IMR-90 (cell line): ENCODE measurements around the gene ZNF580. TPM values are rescaled to one million over a fixed set of nuclear protein-coding genes. Genes with fewer than 3 reads are reported as not detected.

ENCODE experiments used
- ATAC-seq: fragments of 200-7000 bp; cut with Tn5 transposase; 2 replicates; pipeline ENCODE4 v1.9.1; 2020; ENCODE audit warnings: low read depth, mild to moderate bottlenecking, moderate library complexity
- BruUV-seq: library from RNA; stranded (reverse); fragments of 400-500 nt; replicated peaks from 2 replicates; lab custom pipeline; 2021; lab: Mats Ljungman, UMichigan
- CTCF ChIA-PET: fragments of 300-600 bp; formaldehyde crosslinking; extraction: SDS; loops from one replicate; lab custom pipeline; 2021; ENCODE audit warnings: antibody characterized with exemption; lab: Yijun Ruan, JAX
- POLR2A ChIA-PET: fragments of 300-600 bp; sonication (Branson Sonifier 250); formaldehyde crosslinking; loops from one replicate; lab custom pipeline; 2022; ENCODE audit warnings: antibody characterized with exemption; ENCODE audit not compliant: unreplicated experiment; lab: Charles Lee
- DNase-seq: peaks from one replicate; pipeline ENCODE4 v3.0.0; 2013
- H2AFZ ChIP-seq: replicated peaks from 2 replicates; pipeline ENCODE3; 2013; ENCODE audit warnings: low read length, mild to moderate bottlenecking; ENCODE audit not compliant: poor library complexity
- H2AK5ac ChIP-seq: 2 replicates; pipeline ENCODE4 v1.6.1; 2013; ENCODE audit warnings: low read depth, low read length, inconsistent platforms
- H2AK9ac ChIP-seq: replicated peaks from 2 replicates; pipeline ENCODE3; 2013; ENCODE audit warnings: mild to moderate bottlenecking, low read depth, low read length, moderate library complexity; ENCODE audit not compliant: poor library complexity
- H2BK120ac ChIP-seq: 2 replicates; pipeline ENCODE4 v1.6.1; 2013; ENCODE audit warnings: low read depth, low read length, inconsistent platforms
- H2BK15ac ChIP-seq: 3 replicates; pipeline ENCODE4 v1.6.1; 2013; ENCODE audit warnings: low read depth, low read length, inconsistent platforms
- H2BK20ac ChIP-seq: 2 replicates; pipeline ENCODE4 v1.6.1; 2013; ENCODE audit warnings: low read depth, mild to moderate bottlenecking, inconsistent platforms, low read length, moderate library complexity
- H2BK5ac ChIP-seq: 2 replicates; pipeline ENCODE4 v1.6.1; 2013; ENCODE audit warnings: mild to moderate bottlenecking, low read depth, low read length, inconsistent platforms; ENCODE audit not compliant: poor library complexity, severe bottlenecking
- H3K14ac ChIP-seq: replicated peaks from 2 replicates; pipeline ENCODE4 v1.6.1; 2013; ENCODE audit warnings: low read depth, low read length, inconsistent platforms
- H3K18ac ChIP-seq: 2 replicates; pipeline ENCODE4 v1.6.1; 2013; ENCODE audit warnings: low read depth, low read length, control low read depth
- H3K23ac ChIP-seq: 2 replicates; pipeline ENCODE4 v1.6.1; 2013; ENCODE audit warnings: low read depth, low read length, inconsistent platforms
- H3K27ac ChIP-seq: 2 replicates; pipeline ENCODE4 v1.5.1; 2013; ENCODE audit warnings: mild to moderate bottlenecking, control low read depth, low read length; ENCODE audit not compliant: insufficient read depth
- H3K27me3 ChIP-seq: 2 replicates; pipeline ENCODE4 v1.6.1; 2013; ENCODE audit warnings: low read length; ENCODE audit not compliant: control insufficient read depth, insufficient read depth
- H3K36me3 ChIP-seq: 2 replicates; pipeline ENCODE4 v1.6.1; 2013; ENCODE audit warnings: low read length, mixed read lengths; ENCODE audit not compliant: control insufficient read depth, insufficient read depth
- H3K4ac ChIP-seq: 2 replicates; pipeline ENCODE4 v1.6.1; 2013; ENCODE audit warnings: low read depth, low read length, inconsistent platforms
- H3K4me1 ChIP-seq: 2 replicates; pipeline ENCODE4 v1.6.1; 2013; ENCODE audit warnings: low read length, mixed read lengths; ENCODE audit not compliant: control insufficient read depth, insufficient read depth
- H3K4me2 ChIP-seq: 2 replicates; pipeline ENCODE4 v1.6.1; 2013; ENCODE audit warnings: low read depth, mild to moderate bottlenecking, control low read depth, low read length, moderate library complexity
- H3K4me3 ChIP-seq: 2 replicates; pipeline ENCODE4 v1.5.1; 2013; ENCODE audit warnings: low read depth, mild to moderate bottlenecking, control low read depth, low read length, moderate library complexity; ENCODE audit not compliant: insufficient read depth
- H3K56ac ChIP-seq: 2 replicates; pipeline ENCODE4 v1.6.1; 2013; ENCODE audit warnings: low read length, inconsistent platforms; ENCODE audit not compliant: insufficient read depth; ENCODE audit errors: extremely low read depth
- H3K79me1 ChIP-seq, 2 experiments: 2 replicates each; pipeline ENCODE4 v1.6.1; 2013; ENCODE audit warnings: low read length in 2 of 2, inconsistent platforms in 1 of 2, low read depth in 1 of 2
- H3K9ac ChIP-seq: 2 replicates; pipeline ENCODE4 v1.6.1; 2013; ENCODE audit warnings: low read depth, low read length, control low read depth
- H3K9me1 ChIP-seq: 2 replicates; pipeline ENCODE4 v1.6.1; 2013; ENCODE audit warnings: low read length, inconsistent platforms; ENCODE audit not compliant: insufficient read depth
- H3K9me3 ChIP-seq: 2 replicates; pipeline ENCODE4 v1.6.1; 2013; ENCODE audit warnings: low read length; ENCODE audit not compliant: control insufficient read depth, insufficient read depth
- H4K20me1 ChIP-seq: 2 replicates; pipeline ENCODE4 v1.6.1; 2013; ENCODE audit warnings: low read length, inconsistent platforms; ENCODE audit not compliant: insufficient read depth
- H4K5ac ChIP-seq: 2 replicates; pipeline ENCODE4 v1.6.1; 2013; ENCODE audit warnings: mild to moderate bottlenecking, low read depth, low read length, control low read depth
- H4K8ac ChIP-seq, 2 experiments: 2 replicates each; pipeline ENCODE4 v1.6.1; 2013; ENCODE audit warnings: low read depth in 2 of 2, low read length in 2 of 2, control low read depth in 1 of 2, inconsistent platforms in 1 of 2
- H4K91ac ChIP-seq: 2 replicates; pipeline ENCODE4 v1.6.1; 2013; ENCODE audit warnings: low read depth, low read length, inconsistent platforms; ENCODE audit not compliant: insufficient read depth
- BHLHE40 ChIP-seq: fragments of 150-350 bp; IDR thresholded peaks from 2 replicates; pipeline ENCODE4 v1.6.1; 2016; ENCODE audit warnings: mild to moderate bottlenecking, low read depth, low read length
- CEBPB ChIP-seq: IDR thresholded peaks from 2 replicates; pipeline ENCODE4 v1.6.1; 2012; ENCODE audit warnings: low read depth, low read length, improper control_type of control experiment
- ELK1 ChIP-seq: fragments of 150-350 bp; IDR thresholded peaks from 2 replicates; pipeline ENCODE4 v1.6.1; 2016; ENCODE audit warnings: low read depth, mild to moderate bottlenecking, low read length, moderate library complexity, borderline replicate concordance
- FOS ChIP-seq: fragments of 150-350 bp; IDR thresholded peaks from 2 replicates; pipeline ENCODE4 v1.6.1; 2016; ENCODE audit warnings: low read depth, low read length
- MAFK ChIP-seq: IDR thresholded peaks from 2 replicates; pipeline ENCODE4 v1.6.1; 2012; ENCODE audit warnings: low read depth, low read length, improper control_type of control experiment
- MAZ ChIP-seq: IDR thresholded peaks from 2 replicates; pipeline ENCODE4 v1.6.1; 2012; ENCODE audit warnings: low read depth, mild to moderate bottlenecking, low read length, improper control_type of control experiment, moderate library complexity, borderline replicate concordance
- MXI1 ChIP-seq: IDR thresholded peaks from 2 replicates; pipeline ENCODE4 v1.6.1; 2012; ENCODE audit warnings: low read depth, mild to moderate bottlenecking, low read length, moderate library complexity, borderline replicate concordance
- NFE2L2 ChIP-seq: fragments of 150-350 bp; IDR thresholded peaks from 2 replicates; pipeline ENCODE4 v1.6.1; 2016; ENCODE audit warnings: low read depth, mild to moderate bottlenecking, low read length
- POLR2A ChIP-seq: IDR thresholded peaks from 2 replicates; pipeline ENCODE4 v1.6.1; 2012; ENCODE audit warnings: mild to moderate bottlenecking, low read depth, low read length
- RAD21 ChIP-seq: IDR thresholded peaks from 2 replicates; pipeline ENCODE4 v1.6.1; 2012; ENCODE audit warnings: low read length, improper control_type of control experiment
- RCOR1 ChIP-seq: IDR thresholded peaks from 2 replicates; pipeline ENCODE4 v1.6.1; 2012; ENCODE audit warnings: mild to moderate bottlenecking, low read length, improper control_type of control experiment; ENCODE audit not compliant: insufficient replicate concordance
- RFX5 ChIP-seq: IDR thresholded peaks from 2 replicates; pipeline ENCODE4 v1.8.0; 2012; ENCODE audit warnings: low read depth, mild to moderate bottlenecking, low read length, moderate library complexity
- SMC3 ChIP-seq: fragments of 150-350 bp; IDR thresholded peaks from 2 replicates; pipeline ENCODE4 v1.6.1; 2016; ENCODE audit warnings: low read depth, mild to moderate bottlenecking, antibody characterized with exemption, low read length, moderate library complexity
- WGBS, 2 experiments: methylation state at CpG; one replicate each; pipeline versions ENCODE4 v1.1.5 to v1.1.7; 2013; ENCODE audit warnings: missing lambda C conversion rate in 2 of 2; ENCODE audit not compliant: insufficient read length in 1 of 2; ENCODE audit errors: extremely low coverage in 2 of 2; 5-methylcytosine and 5-hydroxymethylcytosine counted together
- dilution Hi-C: fragments of 300-500 bp; cut with HindIII; formaldehyde crosslinking; loops from one replicate; pipeline ENCODE4 v1.14.3; 2018; ENCODE audit warnings: low sequenced_read_pairs; ENCODE audit not compliant: unreplicated experiment
- in situ Hi-C: fragments of 300-500 bp; cut with MboI; formaldehyde crosslinking; loops from 3 replicates; pipeline ENCODE4 v1.14.3; 2019; ENCODE audit warnings: low sequenced_read_pairs, inconsistent platforms, mixed read lengths
- intact Hi-C: fragments of 100-400 bp; cut with micrococcal nuclease; formaldehyde crosslinking; loops from 2 replicates; pipeline ENCODE4 v1.10.0; 2022
- polyA plus RNA-seq, 3 experiments: library from polyadenylated mRNA; depleted of rRNA; stranded (reverse); fragments of >200 nt; gene quantifications; 2 replicates each; pipeline ENCODE4 v1.2.3, GENCODE V29; 2012; ENCODE audit warnings: low replicate concordance in 1 of 3
- total RNA-seq: library from RNA; depleted of rRNA; stranded (reverse); fragments of >200 nt; gene quantifications from 2 replicates; pipeline ENCODE4 v1.2.3, GENCODE V29; 2012
- TF ChIP-seq, protein P1 (sequence below): conservative IDR thresholded peaks from 2 replicates; pipeline ENCODE4 v1.5.1; 2012; ENCODE audit warnings: mild to moderate bottlenecking, low read depth, low read length, improper control_type of control experiment
- TF ChIP-seq, protein P2 (sequence below): fragments of 150-350 bp; IDR thresholded peaks from 2 replicates; pipeline ENCODE4 v1.6.1; 2017; ENCODE audit warnings: mild to moderate bottlenecking, antibody characterized with exemption, low read length, low read depth

Gene ZNF580
- total and polyA plus RNA-seq, 2 of the 4 experiments (the other 2 are of a cell fraction): 1.4 to 36.9 TPM

- H3K4me3 ChIP-seq: peak overlapping the region; percentile 56; the same call in 1 of the 2 replicates
- POLR2A ChIA-PET: interaction anchor here (0.5 kb wide), 1 partner anchor 69 kb away, joined by 7 read pairs; no protein-coding TSS in a partner anchor
- peak overlapping the region; percentile 85; the same call in 1 of the 2 replicates for H3K9ac ChIP-seq
- peak overlapping the region; percentile 66; the same call in 1 of the 2 replicates for H3K56ac ChIP-seq
- peak overlapping the region; percentile 53; the same call in 1 of the 2 replicates for H3K27ac ChIP-seq
- TF ChIP-seq CEBPB (no peak), MAZ (no peak), FOS (no peak), ELK1 (no peak), RAD21 (no peak), BHLHE40 (no peak), MXI1 (no peak), SMC3 (no peak), RCOR1 (no peak), POLR2A (no peak), NFE2L2 (no peak), MAFK (no peak), RFX5 (no peak)
- TF ChIP-seq, protein P1, sequence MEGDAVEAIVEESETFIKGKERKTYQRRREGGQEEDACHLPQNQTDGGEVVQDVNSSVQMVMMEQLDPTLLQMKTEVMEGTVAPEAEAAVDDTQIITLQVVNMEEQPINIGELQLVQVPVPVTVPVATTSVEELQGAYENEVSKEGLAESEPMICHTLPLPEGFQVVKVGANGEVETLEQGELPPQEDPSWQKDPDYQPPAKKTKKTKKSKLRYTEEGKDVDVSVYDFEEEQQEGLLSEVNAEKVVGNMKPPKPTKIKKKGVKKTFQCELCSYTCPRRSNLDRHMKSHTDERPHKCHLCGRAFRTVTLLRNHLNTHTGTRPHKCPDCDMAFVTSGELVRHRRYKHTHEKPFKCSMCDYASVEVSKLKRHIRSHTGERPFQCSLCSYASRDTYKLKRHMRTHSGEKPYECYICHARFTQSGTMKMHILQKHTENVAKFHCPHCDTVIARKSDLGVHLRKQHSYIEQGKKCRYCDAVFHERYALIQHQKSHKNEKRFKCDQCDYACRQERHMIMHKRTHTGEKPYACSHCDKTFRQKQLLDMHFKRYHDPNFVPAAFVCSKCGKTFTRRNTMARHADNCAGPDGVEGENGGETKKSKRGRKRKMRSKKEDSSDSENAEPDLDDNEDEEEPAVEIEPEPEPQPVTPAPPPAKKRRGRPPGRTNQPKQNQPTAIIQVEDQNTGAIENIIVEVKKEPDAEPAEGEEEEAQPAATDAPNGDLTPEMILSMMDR: no peak
- TF ChIP-seq, protein P2, sequence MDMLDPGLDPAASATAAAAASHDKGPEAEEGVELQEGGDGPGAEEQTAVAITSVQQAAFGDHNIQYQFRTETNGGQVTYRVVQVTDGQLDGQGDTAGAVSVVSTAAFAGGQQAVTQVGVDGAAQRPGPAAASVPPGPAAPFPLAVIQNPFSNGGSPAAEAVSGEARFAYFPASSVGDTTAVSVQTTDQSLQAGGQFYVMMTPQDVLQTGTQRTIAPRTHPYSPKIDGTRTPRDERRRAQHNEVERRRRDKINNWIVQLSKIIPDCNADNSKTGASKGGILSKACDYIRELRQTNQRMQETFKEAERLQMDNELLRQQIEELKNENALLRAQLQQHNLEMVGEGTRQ: no peak
- H3K23ac ChIP-seq: peak overlapping the region; percentile 69
- H3K79me1 ChIP-seq: peaks cover 19 to 38% of the 10 kb centered on the region in 2 experiments
- H3K18ac ChIP-seq: no peak overlapping the region
- CTCF ChIA-PET: no interaction called here
- ATAC-seq (no peak), DNase-seq (no peak)
- H3K14ac ChIP-seq: peak overlapping the region; percentile 77
- peak overlapping the region; percentile 48 to 85 for H4K8ac ChIP-seq
- intact Hi-C loops (no loop called here), dilution Hi-C loops (no loop called here), in situ Hi-C loops (no loop called here)
- H3K36me3 ChIP-seq: peaks cover 7% of the 10 kb centered on the region
- H3K27me3 ChIP-seq: no peaks in the 10 kb centered on the region
- peaks cover 4% of the 10 kb centered on the region; the same call in 1 of the 2 replicates for H3K4me1 ChIP-seq
- 95% methylated on average over 4 of the region's 4 CpGs; no CpG with 5 or more reads in 1 of the 2 experiments for WGBS, 2 experiments
- H3K9me1 ChIP-seq: peaks cover 13% of the 10 kb centered on the region
- H4K5ac ChIP-seq: peak overlapping the region; percentile 16
- BruUV-seq: no TSS peak
- H3K9me3 ChIP-seq: no peaks in the 10 kb centered on the region
- peak overlapping the region; percentile 76 for H2BK5ac ChIP-seq
- H2BK15ac ChIP-seq: peak overlapping the region; percentile 23; the same call in 1 of the 3 replicates
- H2BK120ac ChIP-seq: peak overlapping the region; percentile 28; the same call in 1 of the 2 replicates
- H2AK5ac ChIP-seq: peak overlapping the region; percentile 97
- H2AFZ ChIP-seq: peak overlapping the region; percentile 86
- peaks cover 11% of the 10 kb centered on the region; the same call in 1 of the 2 replicates for H4K20me1 ChIP-seq
- H4K91ac ChIP-seq: peak overlapping the region; percentile 86
- H2AK9ac ChIP-seq: peak overlapping the region; percentile 98
- H3K4me2 ChIP-seq: peak overlapping the region; percentile 89
- H2BK20ac ChIP-seq: peak overlapping the region; percentile 38; the same call in 1 of the 2 replicates
- peak overlapping the region; percentile 67 for H3K4ac ChIP-seq
These were observed 39.7 kb upstream of the ZNF580 start for GRCh38 chr19:55601084-55601483.
